Thyroid gland (tissue), 4 donors: Measurements from ENCODE around the gene ZNF189. TPM values are rescaled to one million over a fixed set of nuclear protein-coding genes. Genes with fewer than 3 reads are reported as not detected.

Experiments used
- DNase-seq, 2 donors: peaks; one replicate each; pipeline ENCODE4 v3.0.0-alpha.2; 2019
- H3K27ac ChIP-seq, 3 donors: fragments of 200-600 bp; sonication (generic); 1 replicate in 2 of 3; 2 replicates in 1 of 3; pipeline ENCODE4 v1.5.1; 2016 to 2019; ENCODE audit warnings: mild to moderate bottlenecking in 1 of 3, moderate library complexity in 1 of 3
- H3K27me3 ChIP-seq: fragments of 200-600 bp; sonication (generic); one replicate; pipeline ENCODE4 v1.5.1; 2019
- H3K36me3 ChIP-seq, 2 donors: fragments of 200-600 bp; sonication (generic); one replicate each; pipeline ENCODE4 v1.5.1; 2016 to 2019
- H3K4me1 ChIP-seq, 2 donors: fragments of 200-600 bp; sonication (generic); one replicate each; pipeline ENCODE4 v1.5.1; 2017 to 2019
- H3K4me3 ChIP-seq, 3 donors: fragments of 200-600 bp; sonication (generic); replicated peaks in 1 of 3; 1 replicate in 2 of 3; 2 replicates in 1 of 3; pipeline ENCODE4 v1.5.1; 2016; ENCODE audit warnings: mild to moderate bottlenecking in 1 of 3
- H3K9me3 ChIP-seq: fragments of 200-600 bp; sonication (generic); one replicate; pipeline ENCODE4 v1.5.1; 2017
- POLR2A ChIP-seq, 2 donors: fragments of 450-650 bp; IDR thresholded peaks; one replicate each; pipeline ENCODE4 v1.6.1; 2017; ENCODE audit warnings: antibody characterized with exemption in 2 of 2, mild to moderate bottlenecking in 2 of 2, moderate library complexity in 1 of 2
- WGBS, 2 donors: methylation state at CpG; one replicate each; pipeline ENCODE4 v1.1.5; 2017; 5-methylcytosine and 5-hydroxymethylcytosine counted together
- intact Hi-C: fragments of 100-400 bp; cut with DNase I; formaldehyde crosslinking; loops from one replicate; pipeline ENCODE4 v1.15.1; 2023
- total RNA-seq, 4 donors: library from RNA; depleted of rRNA; stranded (reverse); fragments of >200 nt; gene quantifications; one replicate each; pipeline ENCODE4 v1.2.3, GENCODE V29; 2016
- TF ChIP-seq, protein P1 (sequence below), 6 experiments: fragments of 200-600 bp in 3 of 6; fragments of 450-650 bp in 3 of 6; sonication (generic) in 3 of 6; IDR thresholded peaks; one replicate each; pipeline ENCODE4 v1.5.1; 2016 to 2019; ENCODE audit warnings: antibody characterized with exemption in 6 of 6, mild to moderate bottlenecking in 2 of 6, inconsistent platforms in 1 of 6, moderate library complexity in 1 of 6

ZNF189 gene
- total RNA-seq, 4 donors from 2014 or later = 21.6 to 34.1 (median 24.5) TPM

DNA sequence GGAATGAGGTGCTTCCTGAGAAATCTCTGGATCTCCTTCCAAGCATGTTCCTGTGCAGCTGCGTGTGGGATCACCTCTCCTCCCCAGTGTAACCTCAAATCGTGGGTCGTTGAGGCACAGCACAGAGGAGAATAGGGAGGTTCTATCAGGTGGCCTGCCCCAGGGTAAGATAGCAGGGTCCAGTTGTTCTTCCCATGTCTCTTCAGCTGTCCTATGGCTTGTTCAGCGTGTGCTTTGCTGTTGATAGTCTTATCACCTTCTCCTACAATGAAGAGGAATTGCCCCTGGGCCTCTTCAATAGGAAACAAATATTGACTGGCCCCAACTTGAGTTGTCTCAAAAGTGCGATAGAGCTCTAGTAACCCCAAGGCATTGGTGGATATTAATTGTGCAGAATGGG lies 36.2 kb upstream of the ZNF189 start:
- H3K27ac ChIP-seq = no peak overlapping the region
- WGBS, 2 donors = 89 to 91% methylated on average over 5 of the region's 5 CpGs
- TF ChIP-seq, protein P1, sequence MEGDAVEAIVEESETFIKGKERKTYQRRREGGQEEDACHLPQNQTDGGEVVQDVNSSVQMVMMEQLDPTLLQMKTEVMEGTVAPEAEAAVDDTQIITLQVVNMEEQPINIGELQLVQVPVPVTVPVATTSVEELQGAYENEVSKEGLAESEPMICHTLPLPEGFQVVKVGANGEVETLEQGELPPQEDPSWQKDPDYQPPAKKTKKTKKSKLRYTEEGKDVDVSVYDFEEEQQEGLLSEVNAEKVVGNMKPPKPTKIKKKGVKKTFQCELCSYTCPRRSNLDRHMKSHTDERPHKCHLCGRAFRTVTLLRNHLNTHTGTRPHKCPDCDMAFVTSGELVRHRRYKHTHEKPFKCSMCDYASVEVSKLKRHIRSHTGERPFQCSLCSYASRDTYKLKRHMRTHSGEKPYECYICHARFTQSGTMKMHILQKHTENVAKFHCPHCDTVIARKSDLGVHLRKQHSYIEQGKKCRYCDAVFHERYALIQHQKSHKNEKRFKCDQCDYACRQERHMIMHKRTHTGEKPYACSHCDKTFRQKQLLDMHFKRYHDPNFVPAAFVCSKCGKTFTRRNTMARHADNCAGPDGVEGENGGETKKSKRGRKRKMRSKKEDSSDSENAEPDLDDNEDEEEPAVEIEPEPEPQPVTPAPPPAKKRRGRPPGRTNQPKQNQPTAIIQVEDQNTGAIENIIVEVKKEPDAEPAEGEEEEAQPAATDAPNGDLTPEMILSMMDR (IDR thresholded peaks at IDR 0.05) = no peak
- no peak for TF ChIP-seq POLR2A (IDR thresholded peaks at IDR 0.05)
- intact Hi-C loops = no loop called here
- H3K27me3 ChIP-seq = no peaks in the 10 kb centered on the region
- no peak for DNase-seq
- H3K9me3 ChIP-seq = no peaks in the 10 kb centered on the region
- H3K36me3 ChIP-seq = no peaks in the 10 kb centered on the region
- no peak overlapping the region for H3K4me3 ChIP-seq
- H3K4me1 ChIP-seq = no peaks in the 10 kb centered on the region

DNA sequence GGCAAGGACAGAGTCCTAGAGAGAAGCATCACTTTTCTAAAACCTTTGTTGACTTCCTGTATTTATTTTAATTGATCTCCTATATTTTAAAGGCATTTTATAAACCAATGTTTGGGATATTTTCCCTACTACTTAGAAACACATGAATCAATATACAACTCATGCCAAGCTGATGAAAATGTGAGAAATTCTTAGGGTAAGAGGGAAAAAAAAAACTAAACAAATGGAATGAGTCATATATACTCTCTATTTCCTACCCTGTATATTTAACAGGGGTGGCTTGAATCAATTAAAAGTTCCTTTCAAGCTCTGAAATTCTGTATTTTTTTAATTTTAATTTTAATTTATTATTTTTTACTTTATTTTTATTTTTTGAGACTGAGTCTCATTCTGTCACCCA lies 33.5 kb upstream of the ZNF189 start:
- no peaks in the 10 kb centered on the region for H3K4me1 ChIP-seq
- no peak for DNase-seq
- no peak overlapping the region for H3K4me3 ChIP-seq
- intact Hi-C loops = no loop called here
- no peaks in the 10 kb centered on the region for H3K36me3 ChIP-seq
- no peak overlapping the region for H3K27ac ChIP-seq
- TF ChIP-seq, protein P1 (IDR thresholded peaks at IDR 0.05) = no peak
- no peak for TF ChIP-seq POLR2A (IDR thresholded peaks at IDR 0.05)
- H3K27me3 ChIP-seq = no peaks in the 10 kb centered on the region
- H3K9me3 ChIP-seq = no peaks in the 10 kb centered on the region

DNA sequence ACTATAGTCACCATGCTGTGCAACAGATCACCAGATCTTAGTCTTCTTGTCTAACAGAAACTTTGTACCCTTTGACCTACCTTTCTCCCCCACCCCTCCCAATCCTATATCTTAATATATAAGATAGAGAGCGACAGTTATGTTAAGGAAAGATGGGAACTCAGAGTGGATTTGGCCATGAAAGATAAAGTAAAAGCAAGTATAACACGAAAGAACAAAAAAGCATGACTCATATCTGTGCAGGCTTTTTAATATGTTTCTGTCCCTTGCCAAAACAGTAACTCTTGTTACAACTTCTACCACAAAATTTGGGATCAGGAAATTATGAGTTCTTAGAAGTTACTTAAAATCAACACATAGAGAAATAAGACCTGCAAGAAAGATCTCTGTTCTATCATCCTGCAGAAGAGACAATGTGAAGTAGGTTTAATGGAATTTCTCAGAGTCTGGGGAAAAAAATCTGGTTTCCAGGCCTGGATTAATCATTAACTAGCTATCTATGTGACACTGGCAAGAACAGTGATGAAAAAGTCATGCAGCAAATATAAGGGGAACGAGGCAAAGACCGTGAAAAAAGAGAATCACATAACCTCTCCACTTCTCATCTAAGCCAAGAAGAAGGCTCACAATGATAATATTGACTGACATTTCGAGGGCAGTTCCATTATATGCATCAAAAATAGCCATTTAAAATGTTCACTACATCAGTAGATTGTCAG lies 32.5 kb upstream of the ZNF189 start:
- H3K4me3 ChIP-seq = no peak overlapping the region
- H3K4me1 ChIP-seq = no peaks in the 10 kb centered on the region
- no peaks in the 10 kb centered on the region for H3K9me3 ChIP-seq
- intact Hi-C loops = no loop called here
- no peak for DNase-seq
- WGBS, 2 donors = 65 to 80% methylated on average over 5 of the region's 5 CpGs
- no peak overlapping the region for H3K27ac ChIP-seq
- no peak for TF ChIP-seq POLR2A (IDR thresholded peaks at IDR 0.05)
- TF ChIP-seq, protein P1 (IDR thresholded peaks at IDR 0.05) = no peak
- H3K27me3 ChIP-seq = no peaks in the 10 kb centered on the region
- no peaks in the 10 kb centered on the region for H3K36me3 ChIP-seq

DNA sequence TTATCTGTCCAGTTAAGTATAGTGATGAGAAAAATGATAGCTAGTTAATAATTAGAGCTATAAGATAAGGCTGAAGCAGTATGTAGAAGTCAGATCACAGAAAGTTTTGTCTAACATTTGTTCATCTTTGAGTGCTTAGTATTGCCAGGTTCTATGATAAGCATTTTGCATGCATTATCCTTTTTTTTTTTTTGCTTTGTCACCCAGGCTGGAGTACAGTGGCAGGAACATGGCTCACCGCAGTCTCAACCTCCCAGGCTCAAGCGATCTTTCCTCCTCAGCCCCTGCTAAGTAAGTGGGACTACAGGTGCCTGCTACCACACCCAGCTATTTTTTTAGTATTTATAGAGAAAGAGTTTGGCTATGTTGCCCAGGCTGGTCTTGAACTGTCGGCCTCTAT lies 31.3 kb upstream of the ZNF189 start:
- Histone ChIP-seq H3K4me1 (no peaks in the 10 kb centered on the region), H3K36me3 (no peaks in the 10 kb centered on the region), H3K4me3 (no peak overlapping the region), H3K9me3 (no peaks in the 10 kb centered on the region), H3K27me3 (no peaks in the 10 kb centered on the region), H3K27ac (no peak overlapping the region)
- TF ChIP-seq POLR2A (IDR thresholded peaks at IDR 0.05) = no peak
- TF ChIP-seq, protein P1 (IDR thresholded peaks at IDR 0.05) = no peak
- DNase-seq = no peak
- intact Hi-C loops = no loop called here
- WGBS, 2 donors = 93 to 96% methylated on average over 3 of the region's 3 CpGs

DNA sequence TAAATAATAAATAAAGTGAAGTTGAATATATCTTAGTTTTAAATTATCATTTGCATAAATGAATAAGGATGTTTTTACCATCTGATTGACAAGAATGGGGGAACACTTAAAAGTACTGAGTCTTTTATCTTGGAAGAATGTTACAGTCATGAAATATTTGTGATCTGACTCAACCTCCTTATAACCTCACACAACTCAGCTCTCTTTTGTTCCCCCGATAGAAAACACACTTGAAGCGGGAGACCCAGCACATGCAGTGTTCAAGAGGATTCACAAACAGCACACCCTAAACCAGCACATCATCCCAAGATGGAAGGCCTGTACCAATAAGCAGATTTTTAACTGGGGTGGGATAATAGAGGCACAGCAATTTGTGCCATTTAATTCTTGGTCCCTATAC lies 29.4 kb upstream of the ZNF189 start:
- H3K27ac ChIP-seq = no peak overlapping the region
- intact Hi-C loops = no loop called here
- no peaks in the 10 kb centered on the region for H3K27me3 ChIP-seq
- H3K36me3 ChIP-seq = no peaks in the 10 kb centered on the region
- no peak for DNase-seq
- H3K4me3 ChIP-seq = no peak overlapping the region
- 80 to 86% methylated on average over 2 of the region's 2 CpGs for WGBS, 2 donors
- TF ChIP-seq POLR2A (IDR thresholded peaks at IDR 0.05) = no peak
- TF ChIP-seq, protein P1 (IDR thresholded peaks at IDR 0.05) = no peak
- no peaks in the 10 kb centered on the region for H3K4me1 ChIP-seq
- no peaks in the 10 kb centered on the region for H3K9me3 ChIP-seq
